LNCAP (cell line): ENCODE data around the gene SPEN.

ENCODE experiments used
- CTCF ChIP-seq: fragments of 450-650 bp; IDR thresholded peaks from 2 replicates; pipeline ENCODE4 v1.5.1; 2017; ENCODE audit warnings: mild to moderate bottlenecking

SPEN gene

GRCh38 chr1:15950763-15951295, 103.3 kb downstream of the SPEN start:
- no peak for TF ChIP-seq CTCF

- no peak for TF ChIP-seq CTCF
Measured at GRCh38 chr1:15951341-15952153, 104.0 kb downstream of the SPEN start.

- TF ChIP-seq CTCF, result no peak
Measured at GRCh38 chr1:15952317-15953258, 105.1 kb downstream of the SPEN start.

- TF ChIP-seq CTCF, result no peak
Measured at GRCh38 chr1:15953294-15953771, 105.8 kb downstream of the SPEN start.

GRCh38 chr1:15953791-15954241, 106.3 kb downstream of the SPEN start:
- TF ChIP-seq CTCF, result no peak

GRCh38 chr1:15954316-15954715, 106.8 kb downstream of the SPEN start:
- no peak for TF ChIP-seq CTCF

GRCh38 chr1:15955552-15955951, 108.0 kb downstream of the SPEN start:
- no peak for TF ChIP-seq CTCF
